ENCODE results near the gene IL10RB.
"Not testable (repeated sequence)": the region's sequence is repeated elsewhere in the genome, so short reads cannot be mapped to it uniquely, and the experiment has no call there.

IL10RB gene

DNA sequence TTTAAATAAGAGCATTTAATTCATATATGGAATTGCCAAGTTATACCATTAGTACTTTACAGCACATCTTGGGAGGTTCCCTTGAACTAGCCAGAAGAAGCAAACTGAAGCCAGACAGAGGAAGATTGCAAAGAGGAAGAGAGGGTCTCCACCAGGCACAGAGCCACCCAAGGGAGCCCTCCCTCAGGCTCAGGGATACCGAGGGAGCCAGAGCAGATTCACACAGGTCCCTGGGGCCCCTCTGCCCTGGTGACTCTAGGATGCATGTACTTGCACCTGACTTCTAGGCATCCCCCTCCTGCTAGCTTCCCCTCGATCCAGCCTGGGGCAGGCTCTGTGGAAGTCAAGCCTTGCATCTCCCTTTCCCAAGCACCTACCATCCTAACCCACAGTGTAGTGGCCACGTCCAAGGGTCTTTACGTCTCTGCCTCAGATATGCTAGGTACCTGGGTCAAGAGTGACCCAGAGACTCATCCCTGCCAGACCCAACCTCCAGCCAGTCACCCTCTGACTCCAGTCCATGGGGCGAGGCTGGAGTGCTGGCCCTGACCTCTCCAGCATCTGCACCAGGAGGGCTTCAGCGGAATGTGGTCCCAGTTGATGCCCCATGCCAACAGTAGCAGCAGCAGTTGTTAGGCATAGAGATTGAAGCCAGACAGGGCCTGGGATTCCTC lies 30.0 kb upstream of the IL10RB start:
- no peak for DNase-seq (ENCODE audit: low read depth)
- H3K4me3 ChIP-seq (replicated peaks; ENCODE audit: low read depth, low read length) = no peak overlapping the region
- no peak for TF ChIP-seq CTCF (IDR thresholded peaks at IDR 0.05; ENCODE audit: low read length, missing control alignments)

GRCh38 chr21:33236766-33237165 lies 29.4 kb upstream of the IL10RB start:
- H3K4me3 ChIP-seq (replicated peaks; ENCODE audit: low read depth, low read length) = no peak overlapping the region
- DNase-seq (ENCODE audit: low read depth) = no peak
- TF ChIP-seq CTCF (IDR thresholded peaks at IDR 0.05; ENCODE audit: low read length, missing control alignments) = no peak

DNA sequence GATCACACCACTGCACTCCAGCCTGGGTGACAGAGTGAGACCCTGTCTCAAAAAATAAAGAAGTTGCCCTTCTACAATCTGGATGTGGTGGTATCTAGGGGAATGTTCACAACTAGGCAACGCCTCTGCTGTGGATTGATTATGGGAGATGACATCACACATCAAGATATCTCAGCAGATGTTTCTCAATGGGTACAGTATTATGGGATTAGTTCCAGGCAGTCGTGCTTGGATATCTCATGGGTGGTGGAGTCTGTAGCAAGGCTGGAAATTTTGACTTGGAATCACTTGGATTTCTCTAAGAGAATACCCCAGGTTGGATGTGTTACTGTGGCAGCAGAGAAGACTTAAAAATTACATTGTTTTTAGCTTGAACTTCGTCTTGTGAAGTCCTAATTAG lies 28.7 kb upstream of the IL10RB start:
- H3K4me3 ChIP-seq (replicated peaks; ENCODE audit: low read depth, low read length) = no peak overlapping the region
- no peak for DNase-seq (ENCODE audit: low read depth)
- TF ChIP-seq CTCF (IDR thresholded peaks at IDR 0.05; ENCODE audit: low read length, missing control alignments) = no peak

- no peak for DNase-seq (ENCODE audit: low read depth)
- H3K4me3 ChIP-seq (replicated peaks; ENCODE audit: low read depth, low read length) = no peak overlapping the region
- TF ChIP-seq CTCF (IDR thresholded peaks at IDR 0.05; ENCODE audit: low read length, missing control alignments) = no peak
These were observed 28.0 kb upstream of the IL10RB start for GRCh38 chr21:33238146-33238545.

DNA sequence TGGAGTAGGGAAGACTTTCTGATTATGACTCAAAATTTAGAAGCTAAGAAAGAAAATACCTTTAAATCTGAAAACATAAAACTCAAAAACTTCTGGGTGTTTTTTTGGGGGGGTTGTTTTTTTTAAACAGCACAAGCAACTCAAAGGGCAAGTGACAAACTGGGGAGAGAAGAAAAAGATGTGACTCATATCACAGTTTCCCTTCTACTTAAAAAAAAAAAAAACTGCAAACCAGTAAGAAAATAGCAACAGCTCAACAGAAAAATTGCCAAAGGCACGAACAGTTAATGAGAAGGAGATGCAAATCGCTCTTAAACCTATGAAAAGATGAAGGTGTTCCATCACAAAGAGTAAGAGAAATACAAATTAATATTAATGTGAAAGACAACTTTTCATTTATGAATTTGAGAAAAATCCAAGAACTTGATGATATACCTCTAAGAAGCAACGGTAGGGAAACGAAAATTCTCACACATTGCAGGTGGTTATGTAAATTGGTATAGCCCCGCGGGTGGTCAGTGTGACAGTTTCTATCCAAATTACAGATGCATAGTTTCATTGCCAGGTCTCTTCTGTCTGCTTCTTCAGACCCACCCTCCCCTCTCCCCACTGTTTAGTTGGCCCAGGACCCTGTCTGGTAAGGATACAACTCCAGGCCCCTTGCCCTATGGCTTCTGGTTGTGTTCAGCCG lies 27.5 kb upstream of the IL10RB start:
- no peak overlapping the region for H3K4me3 ChIP-seq (replicated peaks; ENCODE audit: low read depth, low read length)
- no peak for DNase-seq (ENCODE audit: low read depth)

DNA sequence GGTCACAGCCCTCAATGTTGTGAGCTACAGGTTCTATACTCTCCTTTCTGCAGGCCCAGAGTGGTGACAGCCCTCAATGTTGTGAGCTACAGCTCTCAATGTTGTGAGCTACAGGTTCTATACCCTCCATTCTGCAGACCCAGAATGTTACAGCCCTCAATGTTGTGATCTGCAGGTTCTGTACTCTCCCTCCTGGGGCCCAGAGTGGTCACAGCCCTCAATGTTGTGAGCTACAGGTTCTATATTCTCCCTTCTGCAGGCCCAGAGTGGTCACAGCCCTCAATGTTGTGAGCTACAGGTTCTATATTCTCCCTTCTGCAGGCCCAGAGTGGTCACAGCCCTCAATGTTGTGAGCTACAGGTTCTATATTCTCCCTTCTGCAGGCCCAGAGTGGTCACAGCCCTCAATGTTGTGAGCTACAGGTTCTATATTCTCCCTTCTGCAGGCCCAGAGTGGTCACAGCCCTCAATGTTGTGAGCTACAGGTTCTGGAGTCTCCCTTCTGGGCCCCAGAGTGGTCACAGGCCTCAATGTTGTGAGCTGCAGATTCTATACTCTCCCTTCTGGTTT lies 26.5 kb upstream of the IL10RB start:
- H3K4me3 ChIP-seq (replicated peaks; ENCODE audit: low read depth, low read length); DNase-seq (ENCODE audit: low read depth): not testable (repeated sequence)

More for the DNA sequence above, 27.5 kb upstream of the IL10RB start:
- no peak for TF ChIP-seq CTCF (IDR thresholded peaks at IDR 0.05; ENCODE audit: low read length, missing control alignments)

DNA sequence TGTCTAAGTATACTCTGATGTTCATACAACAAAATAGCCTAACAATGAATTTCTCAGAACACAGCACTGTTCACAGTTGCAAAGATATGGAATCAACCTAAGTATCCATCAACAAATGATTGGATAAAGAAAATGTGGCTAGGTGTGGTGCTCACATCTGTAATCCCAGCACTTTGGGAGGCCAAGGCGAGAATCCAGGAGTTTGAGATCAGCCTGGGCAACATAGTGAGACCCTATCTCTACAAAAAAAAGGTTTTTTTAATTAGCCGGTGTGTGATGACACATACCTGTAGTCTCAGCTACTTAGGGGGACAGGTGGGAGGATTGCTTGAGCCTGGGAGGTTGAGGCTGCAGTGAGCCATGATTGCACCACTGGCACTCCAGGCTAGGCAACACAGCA lies 25.8 kb upstream of the IL10RB start:
- no peak overlapping the region for H3K4me3 ChIP-seq (replicated peaks; ENCODE audit: low read depth, low read length)
- TF ChIP-seq CTCF (IDR thresholded peaks at IDR 0.05; ENCODE audit: low read length, missing control alignments) = no peak

More for the DNA sequence above, 25.8 kb upstream of the IL10RB start:
- no peak for DNase-seq (ENCODE audit: low read depth)
